Neutrophil (primary cell): ENCODE data around the gene TMEM231.
A peak's percentile ranks its signal among the peaks of the same experiment; 100 is the strongest.

ENCODE experiments used
- H3K27ac ChIP-seq: fragments of 200-600 bp; sonication (generic); 2 replicates; pipeline ENCODE4 v1.5.1; 2016; ENCODE audit warnings: mild to moderate bottlenecking, moderate library complexity
- H3K27me3 ChIP-seq: fragments of 200-600 bp; sonication (generic); 2 replicates; pipeline ENCODE4 v1.6.0; 2016; ENCODE audit warnings: mild to moderate bottlenecking
- H3K36me3 ChIP-seq: fragments of 200-600 bp; sonication (generic); 2 replicates; pipeline ENCODE4 v1.5.1; 2017
- H3K4me1 ChIP-seq, 2 experiments: fragments of 200-600 bp in 1 of 2; sonication (generic) in 1 of 2; 1 replicate in 1 of 2; 2 replicates in 1 of 2; pipeline versions ENCODE4 v1.5.1 to v1.6.1; 2013 to 2016; ENCODE audit warnings: low read depth in 1 of 2, low read length in 1 of 2, mild to moderate bottlenecking in 1 of 2, moderate library complexity in 1 of 2; ENCODE audit not compliant: control insufficient read depth in 1 of 2, insufficient read depth in 1 of 2
- H3K4me3 ChIP-seq, 2 experiments: fragments of 200-600 bp in 1 of 2; sonication (generic) in 1 of 2; 1 replicate in 1 of 2; 2 replicates in 1 of 2; pipeline ENCODE4 v1.5.1; 2013 to 2016; ENCODE audit warnings: low read depth in 1 of 2, low read length in 1 of 2, mild to moderate bottlenecking in 1 of 2, moderate library complexity in 1 of 2
- H3K9me3 ChIP-seq: fragments of 200-600 bp; sonication (generic); 2 replicates; pipeline ENCODE4 v1.5.1; 2016
- CTCF ChIP-seq: fragments of 200-600 bp; sonication (generic); IDR thresholded peaks from 2 replicates; pipeline ENCODE4 v1.5.1; 2016; ENCODE audit warnings: antibody characterized with exemption

TMEM231 gene

GRCh38 chr16:75566040-75566757 lies 10.1 kb upstream of the TMEM231 start, which contains the start of gene GABARAPL2:
Gene GABARAPL2 (plus strand): TSS chr16:75566379. CDS start chr16:75566487, 108 bp downstream.
- TF ChIP-seq CTCF, result peak; percentile 22
- H3K36me3 ChIP-seq, result peaks cover 40% of the 10 kb centered on the region
- H3K27me3 ChIP-seq, result peaks cover 27% of the 10 kb centered on the region
- H3K4me3 ChIP-seq, result peak within 1 kb of the TSS; percentile 68 to 97
- H3K9me3 ChIP-seq, result no peaks in the 10 kb centered on the region
- peak within 1 kb of the TSS; percentile 85 for H3K27ac ChIP-seq
- peaks cover 49 to 60% of the 10 kb centered on the region in 2 experiments for H3K4me1 ChIP-seq

GRCh38 chr16:75565640-75566039 lies 9.6 kb upstream of the TMEM231 start:
- Histone ChIP-seq H3K4me3 (peak overlapping the region; percentile 68 to 97), H3K36me3 (peaks cover 34% of the 10 kb centered on the region), H3K4me1 (peaks cover 49 to 55% of the 10 kb centered on the region in 2 experiments), H3K27me3 (peaks cover 30% of the 10 kb centered on the region), H3K27ac (peak overlapping the region; percentile 85), H3K9me3 (no peaks in the 10 kb centered on the region)
- TF ChIP-seq CTCF, result no peak

- H3K4me1 ChIP-seq, result peaks cover 17 to 18% of the 10 kb centered on the region in 2 experiments
- no peak for TF ChIP-seq CTCF
- peaks cover 66% of the 10 kb centered on the region for H3K27me3 ChIP-seq
- no peaks in the 10 kb centered on the region for H3K36me3 ChIP-seq
- no peak overlapping the region for H3K4me3 ChIP-seq
- H3K27ac ChIP-seq, result no peak overlapping the region
- H3K9me3 ChIP-seq, result no peaks in the 10 kb centered on the region
Measured at GRCh38 chr16:75559564-75560372, 3.7 kb upstream of the TMEM231 start.

- H3K4me3 ChIP-seq, result no peak overlapping the region
- peaks cover 69% of the 10 kb centered on the region for H3K27me3 ChIP-seq
- no peaks in the 10 kb centered on the region for H3K36me3 ChIP-seq
- peaks cover 16 to 17% of the 10 kb centered on the region in 2 experiments for H3K4me1 ChIP-seq
- no peaks in the 10 kb centered on the region for H3K9me3 ChIP-seq
- H3K27ac ChIP-seq, result no peak overlapping the region
- no peak for TF ChIP-seq CTCF
Measured at GRCh38 chr16:75558846-75559401, 2.9 kb upstream of the TMEM231 start.

- peaks cover 16 to 17% of the 10 kb centered on the region in 2 experiments for H3K4me1 ChIP-seq
- H3K27ac ChIP-seq, result peak overlapping the region; percentile 58
- H3K9me3 ChIP-seq, result no peaks in the 10 kb centered on the region
- H3K4me3 ChIP-seq, result peak overlapping the region; percentile 78 to 89
- no peaks in the 10 kb centered on the region for H3K36me3 ChIP-seq
- TF ChIP-seq CTCF, result no peak
- H3K27me3 ChIP-seq, result peaks cover 62% of the 10 kb centered on the region
Measured at GRCh38 chr16:75556431-75556950, 439 bp upstream of the TMEM231 start.
